Uterus (tissue), 2 donors: Measurements from ENCODE around the gene ZCCHC8.

ENCODE experiments used
- CTCF ChIP-seq, 4 experiments: fragments of 200-600 bp in 2 of 4; fragments of 450-650 bp in 2 of 4; sonication (generic) in 2 of 4; IDR thresholded peaks; one replicate each; pipeline ENCODE4 v1.5.1; 2016 to 2019; ENCODE audit warnings: antibody characterized with exemption in 4 of 4, mild to moderate bottlenecking in 2 of 4, moderate library complexity in 1 of 4
- POLR2A ChIP-seq, 2 donors: fragments of 450-650 bp; IDR thresholded peaks; one replicate each; pipeline ENCODE4 v1.6.1; 2016; ENCODE audit warnings: antibody characterized with exemption in 2 of 2, mild to moderate bottlenecking in 1 of 2, moderate library complexity in 1 of 2

- TF ChIP-seq CTCF (IDR thresholded peaks at IDR 0.05) (no peak), POLR2A (IDR thresholded peaks at IDR 0.05) (no peak)
Measured at GRCh38 chr12:122516544-122517361, 16.0 kb upstream of the ZCCHC8 start.
